ENCODE measurements around the gene CCDC102B. TPM values are rescaled to one million over a fixed set of nuclear protein-coding genes. Genes with fewer than 3 reads are reported as not detected.

Gene CCDC102B
- total and polyA plus RNA-seq, 9 donors: 1.8 to 7.0 (median 4.2) TPM

GRCh38 chr18:68887410-68887809, 89.5 kb downstream of the CCDC102B start:
- 78 to 82% (median 80%) methylated on average over 4 of the region's 4 CpGs for WGBS, 3 donors
- intact Hi-C loops (cut with DNase I): no loop called here
- no peaks in the 10 kb centered on the region for H3K9me3 ChIP-seq
- no peak for DNase-seq
- no peaks in the 10 kb centered on the region for H3K4me1 ChIP-seq (ENCODE audit: insufficient read depth)
- H3K4me3 ChIP-seq: no peak overlapping the region
- TF ChIP-seq, protein P1, sequence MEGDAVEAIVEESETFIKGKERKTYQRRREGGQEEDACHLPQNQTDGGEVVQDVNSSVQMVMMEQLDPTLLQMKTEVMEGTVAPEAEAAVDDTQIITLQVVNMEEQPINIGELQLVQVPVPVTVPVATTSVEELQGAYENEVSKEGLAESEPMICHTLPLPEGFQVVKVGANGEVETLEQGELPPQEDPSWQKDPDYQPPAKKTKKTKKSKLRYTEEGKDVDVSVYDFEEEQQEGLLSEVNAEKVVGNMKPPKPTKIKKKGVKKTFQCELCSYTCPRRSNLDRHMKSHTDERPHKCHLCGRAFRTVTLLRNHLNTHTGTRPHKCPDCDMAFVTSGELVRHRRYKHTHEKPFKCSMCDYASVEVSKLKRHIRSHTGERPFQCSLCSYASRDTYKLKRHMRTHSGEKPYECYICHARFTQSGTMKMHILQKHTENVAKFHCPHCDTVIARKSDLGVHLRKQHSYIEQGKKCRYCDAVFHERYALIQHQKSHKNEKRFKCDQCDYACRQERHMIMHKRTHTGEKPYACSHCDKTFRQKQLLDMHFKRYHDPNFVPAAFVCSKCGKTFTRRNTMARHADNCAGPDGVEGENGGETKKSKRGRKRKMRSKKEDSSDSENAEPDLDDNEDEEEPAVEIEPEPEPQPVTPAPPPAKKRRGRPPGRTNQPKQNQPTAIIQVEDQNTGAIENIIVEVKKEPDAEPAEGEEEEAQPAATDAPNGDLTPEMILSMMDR (IDR thresholded peaks at IDR 0.05): no peak
- TF ChIP-seq POLR2A (IDR thresholded peaks at IDR 0.05) (no peak), EP300 (IDR thresholded peaks at IDR 0.05) (no peak)
- H3K27me3 ChIP-seq: no peaks in the 10 kb centered on the region
- H3K27ac ChIP-seq: no peak overlapping the region
- H3K36me3 ChIP-seq: no peaks in the 10 kb centered on the region

GRCh38 chr18:68893354-68893753, 95.5 kb downstream of the CCDC102B start:
- WGBS, 3 donors: 37 to 53% (median 39%) methylated on average over 1 of the region's 1 CpG
- no peak for DNase-seq
- H3K36me3 ChIP-seq: no peaks in the 10 kb centered on the region
- H3K27ac ChIP-seq: no peak overlapping the region
- H3K9me3 ChIP-seq: no peaks in the 10 kb centered on the region
- no peaks in the 10 kb centered on the region for H3K4me1 ChIP-seq (ENCODE audit: insufficient read depth)
- TF ChIP-seq, protein P1 (IDR thresholded peaks at IDR 0.05): no peak
- no peak for TF ChIP-seq POLR2A (IDR thresholded peaks at IDR 0.05)
- no peak for TF ChIP-seq EP300 (IDR thresholded peaks at IDR 0.05)
- no peaks in the 10 kb centered on the region for H3K27me3 ChIP-seq
- intact Hi-C loops (cut with DNase I): no loop called here
- no peak overlapping the region for H3K4me3 ChIP-seq

- no peaks in the 10 kb centered on the region for H3K36me3 ChIP-seq
- no peak overlapping the region for H3K4me3 ChIP-seq
- H3K27me3 ChIP-seq: no peaks in the 10 kb centered on the region
- H3K27ac ChIP-seq: no peak overlapping the region
- intact Hi-C loops (cut with DNase I): no loop called here
- WGBS, 3 donors: 77 to 79% (median 78%) methylated on average over 4 of the region's 4 CpGs
- H3K9me3 ChIP-seq: no peaks in the 10 kb centered on the region
- no peak for DNase-seq
- no peaks in the 10 kb centered on the region for H3K4me1 ChIP-seq (ENCODE audit: insufficient read depth)
- TF ChIP-seq, protein P1 (IDR thresholded peaks at IDR 0.05): no peak
- no peak for TF ChIP-seq POLR2A (IDR thresholded peaks at IDR 0.05)
- TF ChIP-seq EP300 (IDR thresholded peaks at IDR 0.05): no peak
Measured at GRCh38 chr18:68897286-68897685, 99.4 kb downstream of the CCDC102B start.

GRCh38 chr18:68909579-68909978, 111.7 kb downstream of the CCDC102B start:
- TF ChIP-seq, protein P1 (IDR thresholded peaks at IDR 0.05): no peak
- TF ChIP-seq POLR2A (IDR thresholded peaks at IDR 0.05): no peak
- TF ChIP-seq EP300 (IDR thresholded peaks at IDR 0.05): no peak
- H3K4me3 ChIP-seq: no peak overlapping the region

DNA sequence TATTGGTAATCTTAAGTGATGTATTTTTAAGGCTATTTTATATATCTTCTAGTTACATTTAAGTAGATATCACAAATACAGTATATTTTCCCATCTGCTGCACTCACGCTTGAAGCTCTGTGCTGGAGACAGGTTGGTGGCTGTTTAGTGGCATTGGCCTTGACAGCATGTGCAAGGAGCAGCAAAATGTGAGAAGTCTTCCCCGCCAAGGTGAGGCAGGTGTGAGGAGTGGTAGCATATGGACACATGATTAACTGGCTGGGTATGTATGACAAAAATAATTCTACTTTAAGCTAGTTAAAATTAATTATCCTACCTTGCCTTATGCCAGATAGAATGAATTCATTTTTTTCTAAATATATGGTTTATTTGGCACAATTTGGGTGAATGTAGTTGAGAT, 117.2 kb downstream of the CCDC102B start:
- Histone ChIP-seq H3K4me3 (no peak overlapping the region), H3K36me3 (no peaks in the 10 kb centered on the region), H3K4me1 (ENCODE audit: insufficient read depth) (no peaks in the 10 kb centered on the region), H3K9me3 (no peaks in the 10 kb centered on the region), H3K27ac (no peak overlapping the region), H3K27me3 (no peaks in the 10 kb centered on the region)
- no peak for DNase-seq
- intact Hi-C loops (cut with DNase I): no loop called here
- WGBS, 3 donors: 89 to 97% (median 91%) methylated on average over 2 of the region's 2 CpGs
- TF ChIP-seq, protein P1 (IDR thresholded peaks at IDR 0.05): no peak
- no peak for TF ChIP-seq POLR2A (IDR thresholded peaks at IDR 0.05)
- TF ChIP-seq EP300 (IDR thresholded peaks at IDR 0.05): no peak

More at GRCh38 chr18:68909579-68909978, 111.7 kb downstream of the CCDC102B start:
- H3K4me1 ChIP-seq (ENCODE audit: insufficient read depth): no peaks in the 10 kb centered on the region
- DNase-seq: no peak
- H3K27ac ChIP-seq: no peak overlapping the region
- no peaks in the 10 kb centered on the region for H3K27me3 ChIP-seq
- intact Hi-C loops (cut with DNase I): no loop called here
- H3K36me3 ChIP-seq: no peaks in the 10 kb centered on the region
- no peaks in the 10 kb centered on the region for H3K9me3 ChIP-seq

Data from ovary (tissue), 9 donors.